ENCODE data around the gene N4BP2L1. TPM values are rescaled to one million over a fixed set of nuclear protein-coding genes. Genes with fewer than 3 reads are reported as not detected.
A peak's percentile ranks its signal among the peaks of the same experiment; 100 is the strongest.

The N4BP2L1 gene
- total RNA-seq, 3 donors from 2014 or later (not counting 1 experiment from before 2014, with no cell fraction given) = 52.1 to 82.9 (median 75.4) TPM

DNA sequence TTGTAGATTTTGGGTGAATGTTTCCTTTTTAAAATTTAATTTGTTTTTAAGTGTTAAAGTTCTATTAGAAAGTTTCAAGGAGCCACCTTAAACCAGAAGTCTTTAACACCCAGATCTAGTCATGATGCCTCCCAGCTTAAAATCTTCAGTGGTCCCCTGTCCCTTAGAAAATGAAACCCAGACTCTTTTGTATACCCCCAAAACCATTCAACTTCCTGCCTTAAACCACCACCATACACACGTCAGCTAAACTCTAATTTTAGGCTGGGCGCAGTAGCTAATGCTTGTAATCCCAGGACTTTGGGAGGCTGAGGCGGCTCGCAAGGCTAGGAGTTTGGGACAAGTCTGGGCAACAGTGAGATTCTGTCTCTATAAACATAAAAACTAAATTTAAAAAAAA is 37.9 kb downstream of the N4BP2L1 start:
- TF ChIP-seq, protein P1, sequence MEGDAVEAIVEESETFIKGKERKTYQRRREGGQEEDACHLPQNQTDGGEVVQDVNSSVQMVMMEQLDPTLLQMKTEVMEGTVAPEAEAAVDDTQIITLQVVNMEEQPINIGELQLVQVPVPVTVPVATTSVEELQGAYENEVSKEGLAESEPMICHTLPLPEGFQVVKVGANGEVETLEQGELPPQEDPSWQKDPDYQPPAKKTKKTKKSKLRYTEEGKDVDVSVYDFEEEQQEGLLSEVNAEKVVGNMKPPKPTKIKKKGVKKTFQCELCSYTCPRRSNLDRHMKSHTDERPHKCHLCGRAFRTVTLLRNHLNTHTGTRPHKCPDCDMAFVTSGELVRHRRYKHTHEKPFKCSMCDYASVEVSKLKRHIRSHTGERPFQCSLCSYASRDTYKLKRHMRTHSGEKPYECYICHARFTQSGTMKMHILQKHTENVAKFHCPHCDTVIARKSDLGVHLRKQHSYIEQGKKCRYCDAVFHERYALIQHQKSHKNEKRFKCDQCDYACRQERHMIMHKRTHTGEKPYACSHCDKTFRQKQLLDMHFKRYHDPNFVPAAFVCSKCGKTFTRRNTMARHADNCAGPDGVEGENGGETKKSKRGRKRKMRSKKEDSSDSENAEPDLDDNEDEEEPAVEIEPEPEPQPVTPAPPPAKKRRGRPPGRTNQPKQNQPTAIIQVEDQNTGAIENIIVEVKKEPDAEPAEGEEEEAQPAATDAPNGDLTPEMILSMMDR (IDR thresholded peaks at IDR 0.05) = no peak
- WGBS (ENCODE audit: insufficient coverage) = 12% methylated on average over 4 of the region's 4 CpGs
- peaks cover 17 to 21% of the 10 kb centered on the region in 2 donors for H3K4me1 Mint-ChIP-seq
- H3K27ac Mint-ChIP-seq = peak overlapping the region; percentile 56 to 60
- no peaks in the 10 kb centered on the region for H3K36me3 ChIP-seq (ENCODE audit: control insufficient read depth, insufficient read depth, low read length)
- H3K4me1 ChIP-seq (ENCODE audit: control insufficient read depth, insufficient read depth, low read length) = peaks cover 7% of the 10 kb centered on the region
- H3K27me3 ChIP-seq (ENCODE audit: control insufficient read depth, insufficient read depth, low read length) = no peaks in the 10 kb centered on the region
- H3K4me3 ChIP-seq (ENCODE audit: low read length) = no peak overlapping the region
- no peaks in the 10 kb centered on the region for H3K27me3 Mint-ChIP-seq (ENCODE audit: low read depth in 2 of 2)
- H3K4me3 Mint-ChIP-seq = peak overlapping the region; percentile 45
- intact Hi-C loops (cut with micrococcal nuclease) = no loop called here
- H3K9me3 Mint-ChIP-seq = no peaks in the 10 kb centered on the region
- no peaks in the 10 kb centered on the region for H3K9me3 ChIP-seq (ENCODE audit: control insufficient read depth, insufficient read depth, low read length)
- peak in 1 of 2 donors; percentile 54 for DNase-seq
- ATAC-seq = peak; percentile 78 to 98 (median 96)
- H3K27ac ChIP-seq (ENCODE audit: low read length) = no peak overlapping the region
- no peaks in the 10 kb centered on the region for H3K36me3 Mint-ChIP-seq

DNA sequence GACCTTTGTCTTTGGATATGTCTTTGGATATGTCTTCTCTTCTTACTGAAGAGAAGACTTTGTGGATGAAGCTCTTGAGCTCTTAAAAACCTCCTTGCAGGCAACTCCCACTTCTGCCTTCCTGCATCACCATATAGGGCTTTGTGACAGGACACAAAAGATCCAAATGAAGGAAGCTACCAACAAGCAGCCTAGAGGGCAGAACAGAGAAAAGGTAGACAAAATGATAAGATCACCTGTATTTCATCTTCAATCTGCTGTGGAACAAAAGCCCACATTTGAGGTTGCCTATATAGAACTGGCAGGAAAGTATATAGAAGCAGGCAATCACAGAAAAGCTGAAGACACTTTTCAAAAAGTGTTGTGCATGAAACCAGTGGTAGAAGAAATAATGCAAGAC is 42.5 kb downstream of the N4BP2L1 start:
- ATAC-seq (no peak), DNase-seq (peak in 1 of 2 donors; percentile 7)
- intact Hi-C loops (cut with micrococcal nuclease) = loop anchor here (5.0 to 10.0 kb wide), 2 partner anchors 42 to 259 kb away; partner anchors contain the start of gene N4BP2L1
- H3K36me3 ChIP-seq (ENCODE audit: control insufficient read depth, insufficient read depth, low read length) = no peaks in the 10 kb centered on the region
- H3K9me3 ChIP-seq (ENCODE audit: control insufficient read depth, insufficient read depth, low read length) = no peaks in the 10 kb centered on the region
- Mint-ChIP-seq H3K9me3 (no peaks in the 10 kb centered on the region), H3K4me3 (no peak overlapping the region), H3K4me1 (peaks cover 12 to 14% of the 10 kb centered on the region in 2 donors), H3K27me3 (ENCODE audit: low read depth in 2 of 2) (no peaks in the 10 kb centered on the region), H3K27ac (no peak overlapping the region), H3K36me3 (no peaks in the 10 kb centered on the region)
- TF ChIP-seq, protein P1 (IDR thresholded peaks at IDR 0.05) = no peak
- H3K4me1 ChIP-seq (ENCODE audit: control insufficient read depth, insufficient read depth, low read length) = peaks cover 4% of the 10 kb centered on the region
- no peak overlapping the region for H3K27ac ChIP-seq (ENCODE audit: low read length)
- H3K4me3 ChIP-seq (ENCODE audit: low read length) = no peak overlapping the region
- H3K27me3 ChIP-seq (ENCODE audit: control insufficient read depth, insufficient read depth, low read length) = no peaks in the 10 kb centered on the region

DNA sequence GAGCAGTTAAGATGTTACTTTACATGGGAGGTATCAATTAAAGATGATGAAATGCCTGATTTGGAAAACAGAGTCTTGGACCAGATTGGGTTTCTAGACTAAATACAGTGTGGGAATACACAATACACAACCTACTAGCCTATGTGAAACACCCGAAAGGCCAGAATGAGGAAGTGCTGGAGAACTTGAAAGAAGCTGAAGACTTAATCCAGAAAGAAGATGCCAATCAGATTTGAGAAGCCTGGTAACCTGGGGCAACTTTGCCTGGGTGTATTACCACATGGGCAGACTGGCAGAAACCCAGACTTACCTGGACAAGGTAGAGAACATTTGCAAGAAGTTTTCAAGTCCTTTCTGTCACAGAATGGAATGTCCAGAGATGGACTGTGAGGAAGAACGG is 43.2 kb downstream of the N4BP2L1 start:
- Histone ChIP-seq H3K36me3 (ENCODE audit: control insufficient read depth, insufficient read depth, low read length) (no peaks in the 10 kb centered on the region), H3K27ac (ENCODE audit: low read length) (no peak overlapping the region), H3K4me3 (ENCODE audit: low read length) (no peak overlapping the region), H3K4me1 (ENCODE audit: control insufficient read depth, insufficient read depth, low read length) (no peaks in the 10 kb centered on the region), H3K27me3 (ENCODE audit: control insufficient read depth, insufficient read depth, low read length) (no peaks in the 10 kb centered on the region), H3K9me3 (ENCODE audit: control insufficient read depth, insufficient read depth, low read length) (no peaks in the 10 kb centered on the region)
- Mint-ChIP-seq H3K27me3 (ENCODE audit: low read depth in 2 of 2) (no peaks in the 10 kb centered on the region), H3K4me1 (peaks cover 5 to 7% of the 10 kb centered on the region in 2 donors), H3K36me3 (no peaks in the 10 kb centered on the region), H3K4me3 (no peak overlapping the region), H3K9me3 (no peaks in the 10 kb centered on the region), H3K27ac (no peak overlapping the region)
- ATAC-seq (no peak), DNase-seq (no peak)
- 80% methylated on average over 2 of the region's 2 CpGs for WGBS (ENCODE audit: insufficient coverage)
- TF ChIP-seq, protein P1 (IDR thresholded peaks at IDR 0.05) = no peak
- intact Hi-C loops (cut with micrococcal nuclease) = loop anchor here (5.0 to 10.0 kb wide), 2 partner anchors 43 to 260 kb away; partner anchors contain the start of gene N4BP2L1
